Activated T-helper 17 cell treated with anti-CD3 and anti-CD28 coated beads, Interleukin-2, amount 50 U/mL, for 72 hours (primary cell): ENCODE measurements around the gene MYO10. TPM values are rescaled to one million over a fixed set of nuclear protein-coding genes. Genes with fewer than 3 reads are reported as not detected.

Experiments used
- ATAC-seq: fragments of 150-1000 bp; cut with Tn5 transposase; replicated peaks from 2 replicates; pipeline ENCODE4 v1.10.0; 2021; ENCODE audit warnings: mild to moderate bottlenecking, moderate library complexity
- H3K27ac Mint-ChIP-seq: one replicate; pipeline ENCODE4 v1.8.0; 2022; ENCODE audit warnings: mixed read lengths
- H3K27me3 Mint-ChIP-seq: one replicate; pipeline ENCODE4 v1.8.0; 2022; ENCODE audit warnings: mixed read lengths
- H3K36me3 Mint-ChIP-seq: one replicate; pipeline ENCODE4 v1.8.0; 2022; ENCODE audit warnings: low read depth, mild to moderate bottlenecking, mixed read lengths
- H3K4me1 Mint-ChIP-seq: one replicate; pipeline ENCODE4 v1.8.0; 2022; ENCODE audit warnings: mixed read lengths
- H3K4me3 Mint-ChIP-seq: one replicate; pipeline ENCODE4 v1.8.0; 2022; ENCODE audit warnings: mild to moderate bottlenecking, mixed read lengths
- H3K9me3 Mint-ChIP-seq: one replicate; pipeline ENCODE4 v1.8.0; 2022; ENCODE audit warnings: mixed read lengths
- total RNA-seq, 2 donors: library from RNA; stranded (reverse); gene quantifications; one replicate each; pipeline ENCODE4 v1.2.3, GENCODE V29; 2022

The MYO10 gene
- total RNA-seq, 2 donors from 2014 or later: 0.34 to 0.80 TPM

GRCh38 chr5:16673241-16674201, 262.6 kb downstream of the MYO10 start:
- Mint-ChIP-seq H3K9me3 (no peaks in the 10 kb centered on the region), H3K36me3 (no peaks in the 10 kb centered on the region), H3K27ac (no peak overlapping the region), H3K4me1 (peaks cover 5% of the 10 kb centered on the region), H3K27me3 (peaks cover 5% of the 10 kb centered on the region), H3K4me3 (peak overlapping the region; percentile 62)
- ATAC-seq: peak; percentile 46

- Mint-ChIP-seq H3K9me3 (no peaks in the 10 kb centered on the region), H3K4me3 (no peak overlapping the region), H3K4me1 (peaks cover 5% of the 10 kb centered on the region), H3K36me3 (no peaks in the 10 kb centered on the region), H3K27me3 (peaks cover 6% of the 10 kb centered on the region), H3K27ac (no peak overlapping the region)
- no peak for ATAC-seq
Measured at GRCh38 chr5:16671208-16671607, 264.9 kb downstream of the MYO10 start.

GRCh38 chr5:16669776-16670175, 266.3 kb downstream of the MYO10 start:
- ATAC-seq: no peak
- Mint-ChIP-seq H3K27me3 (peaks cover 8% of the 10 kb centered on the region), H3K4me3 (no peak overlapping the region), H3K9me3 (no peaks in the 10 kb centered on the region), H3K4me1 (peaks cover 5% of the 10 kb centered on the region), H3K36me3 (no peaks in the 10 kb centered on the region), H3K27ac (no peak overlapping the region)

- no peaks in the 10 kb centered on the region for H3K9me3 Mint-ChIP-seq
- H3K27ac Mint-ChIP-seq: no peak overlapping the region
- no peak for ATAC-seq
- H3K27me3 Mint-ChIP-seq: peaks cover 8% of the 10 kb centered on the region
- H3K4me3 Mint-ChIP-seq: no peak overlapping the region
- H3K36me3 Mint-ChIP-seq: no peaks in the 10 kb centered on the region
- peaks cover 3% of the 10 kb centered on the region for H3K4me1 Mint-ChIP-seq
Measured at GRCh38 chr5:16668631-16669030, 267.5 kb downstream of the MYO10 start.

GRCh38 chr5:16668194-16668593, 267.9 kb downstream of the MYO10 start:
- Mint-ChIP-seq H3K4me1 (no peaks in the 10 kb centered on the region), H3K27ac (no peak overlapping the region), H3K4me3 (no peak overlapping the region), H3K36me3 (no peaks in the 10 kb centered on the region), H3K9me3 (no peaks in the 10 kb centered on the region), H3K27me3 (peaks cover 8% of the 10 kb centered on the region)
- no peak for ATAC-seq

GRCh38 chr5:16666883-16667398, 269.1 kb downstream of the MYO10 start:
- Mint-ChIP-seq H3K27ac (no peak overlapping the region), H3K4me3 (no peak overlapping the region), H3K27me3 (peaks cover 8% of the 10 kb centered on the region), H3K36me3 (no peaks in the 10 kb centered on the region), H3K4me1 (no peaks in the 10 kb centered on the region), H3K9me3 (no peaks in the 10 kb centered on the region)
- ATAC-seq: no peak

GRCh38 chr5:16666130-16666882, 269.8 kb downstream of the MYO10 start:
- Mint-ChIP-seq H3K4me1 (no peaks in the 10 kb centered on the region), H3K27ac (no peak overlapping the region), H3K4me3 (no peak overlapping the region), H3K9me3 (no peaks in the 10 kb centered on the region), H3K27me3 (peaks cover 8% of the 10 kb centered on the region), H3K36me3 (no peaks in the 10 kb centered on the region)
- no peak for ATAC-seq

GRCh38 chr5:16665601-16666000, 270.5 kb downstream of the MYO10 start:
- Mint-ChIP-seq H3K4me1 (no peaks in the 10 kb centered on the region), H3K27me3 (peaks cover 5% of the 10 kb centered on the region), H3K27ac (no peak overlapping the region), H3K4me3 (no peak overlapping the region), H3K9me3 (no peaks in the 10 kb centered on the region), H3K36me3 (no peaks in the 10 kb centered on the region)
- no peak for ATAC-seq

- no peak overlapping the region for H3K4me3 Mint-ChIP-seq
- H3K36me3 Mint-ChIP-seq: no peaks in the 10 kb centered on the region
- no peaks in the 10 kb centered on the region for H3K4me1 Mint-ChIP-seq
- ATAC-seq: no peak
- H3K27ac Mint-ChIP-seq: no peak overlapping the region
- H3K27me3 Mint-ChIP-seq: peaks cover 5% of the 10 kb centered on the region
- H3K9me3 Mint-ChIP-seq: no peaks in the 10 kb centered on the region
Measured at GRCh38 chr5:16664368-16664767, 271.7 kb downstream of the MYO10 start.

GRCh38 chr5:16663840-16664239, 272.2 kb downstream of the MYO10 start:
- no peak for ATAC-seq

GRCh38 chr5:16661713-16662112, 274.4 kb downstream of the MYO10 start:
- no peaks in the 10 kb centered on the region for H3K36me3 Mint-ChIP-seq
- H3K27me3 Mint-ChIP-seq: peaks cover 3% of the 10 kb centered on the region
- no peaks in the 10 kb centered on the region for H3K9me3 Mint-ChIP-seq
- no peak overlapping the region for H3K4me3 Mint-ChIP-seq
- ATAC-seq: no peak
- no peak overlapping the region for H3K27ac Mint-ChIP-seq
- H3K4me1 Mint-ChIP-seq: no peaks in the 10 kb centered on the region

More at GRCh38 chr5:16663840-16664239, 272.2 kb downstream of the MYO10 start:
- Mint-ChIP-seq H3K36me3 (no peaks in the 10 kb centered on the region), H3K27ac (no peak overlapping the region), H3K27me3 (peaks cover 4% of the 10 kb centered on the region), H3K9me3 (no peaks in the 10 kb centered on the region), H3K4me1 (no peaks in the 10 kb centered on the region), H3K4me3 (no peak overlapping the region)

GRCh38 chr5:16660982-16661381, 275.1 kb downstream of the MYO10 start:
- H3K27me3 Mint-ChIP-seq: peaks cover 3% of the 10 kb centered on the region
- H3K4me1 Mint-ChIP-seq: no peaks in the 10 kb centered on the region
- no peaks in the 10 kb centered on the region for H3K9me3 Mint-ChIP-seq
- no peaks in the 10 kb centered on the region for H3K36me3 Mint-ChIP-seq
- no peak overlapping the region for H3K4me3 Mint-ChIP-seq
- ATAC-seq: no peak
- H3K27ac Mint-ChIP-seq: no peak overlapping the region

- Mint-ChIP-seq H3K27ac (no peak overlapping the region), H3K4me1 (no peaks in the 10 kb centered on the region), H3K27me3 (peaks cover 3% of the 10 kb centered on the region), H3K9me3 (no peaks in the 10 kb centered on the region), H3K4me3 (no peak overlapping the region), H3K36me3 (no peaks in the 10 kb centered on the region)
- no peak for ATAC-seq
Measured at GRCh38 chr5:16659536-16659935, 276.6 kb downstream of the MYO10 start.

- no peak overlapping the region for H3K27ac Mint-ChIP-seq
- no peak overlapping the region for H3K4me3 Mint-ChIP-seq
- no peak for ATAC-seq
- no peaks in the 10 kb centered on the region for H3K36me3 Mint-ChIP-seq
- H3K4me1 Mint-ChIP-seq: no peaks in the 10 kb centered on the region
- H3K27me3 Mint-ChIP-seq: peaks cover 3% of the 10 kb centered on the region
- H3K9me3 Mint-ChIP-seq: no peaks in the 10 kb centered on the region
Measured at GRCh38 chr5:16656561-16657191, 279.4 kb downstream of the MYO10 start.
